Suppressor macrophage treated with lipopolysaccharide for 1 hour (primary cell): ENCODE data around the gene SLC7A9.
"Not testable (repeated sequence)": the region's sequence is repeated elsewhere in the genome, so short reads cannot be mapped to it uniquely, and the experiment has no call there.

Experiments used
- DNase-seq, 3 donors: peaks; one replicate each; pipeline ENCODE4 v3.0.0-alpha.2; 2020 to 2022

The SLC7A9 gene

GRCh38 chr19:32881766-32882165 is 12.2 kb upstream of the SLC7A9 start:
- no peak for DNase-seq

DNA sequence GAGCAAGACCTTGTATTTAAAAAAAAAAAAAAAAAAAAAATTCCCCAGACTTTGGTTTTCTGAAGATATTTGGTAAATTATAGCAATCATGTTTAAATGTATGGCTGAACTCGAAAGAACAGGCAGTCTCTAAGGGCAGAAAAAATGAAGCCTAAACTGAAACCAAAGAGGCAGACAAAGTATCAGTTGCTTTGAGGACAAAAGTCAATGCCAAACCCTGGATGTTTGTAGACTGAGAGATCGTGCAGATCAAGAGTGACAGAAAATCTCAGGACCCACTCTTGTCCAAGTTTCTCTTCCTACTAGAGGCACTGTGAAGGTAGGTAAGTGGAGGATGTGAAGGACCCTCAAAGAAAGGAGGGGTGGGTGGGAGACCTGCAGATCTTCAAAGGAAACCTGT is 11.1 kb upstream of the SLC7A9 start:
- no peak for DNase-seq

GRCh38 chr19:32879741-32880140 is 10.2 kb upstream of the SLC7A9 start:
- no peak for DNase-seq

DNA sequence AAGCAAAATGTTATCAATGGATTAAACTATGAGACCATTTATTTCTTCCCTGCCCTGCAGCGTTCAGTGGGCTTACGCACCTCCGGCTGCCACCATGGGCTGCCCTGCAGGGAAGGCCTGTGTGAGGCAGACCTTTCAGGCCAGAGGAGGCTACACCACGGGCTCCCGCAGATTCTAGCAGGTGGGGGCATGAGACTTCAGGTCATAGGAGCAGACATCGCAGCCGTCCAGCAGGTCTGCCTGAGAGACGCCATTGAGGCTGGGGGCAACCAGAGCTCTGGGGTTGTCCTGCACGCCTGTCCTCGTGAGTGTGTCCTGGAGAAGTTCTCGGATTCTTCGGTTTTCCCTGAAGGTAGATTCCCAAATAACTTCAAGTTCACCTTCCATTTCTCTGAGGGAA is 9.4 kb upstream of the SLC7A9 start:
- no peak for DNase-seq

DNA sequence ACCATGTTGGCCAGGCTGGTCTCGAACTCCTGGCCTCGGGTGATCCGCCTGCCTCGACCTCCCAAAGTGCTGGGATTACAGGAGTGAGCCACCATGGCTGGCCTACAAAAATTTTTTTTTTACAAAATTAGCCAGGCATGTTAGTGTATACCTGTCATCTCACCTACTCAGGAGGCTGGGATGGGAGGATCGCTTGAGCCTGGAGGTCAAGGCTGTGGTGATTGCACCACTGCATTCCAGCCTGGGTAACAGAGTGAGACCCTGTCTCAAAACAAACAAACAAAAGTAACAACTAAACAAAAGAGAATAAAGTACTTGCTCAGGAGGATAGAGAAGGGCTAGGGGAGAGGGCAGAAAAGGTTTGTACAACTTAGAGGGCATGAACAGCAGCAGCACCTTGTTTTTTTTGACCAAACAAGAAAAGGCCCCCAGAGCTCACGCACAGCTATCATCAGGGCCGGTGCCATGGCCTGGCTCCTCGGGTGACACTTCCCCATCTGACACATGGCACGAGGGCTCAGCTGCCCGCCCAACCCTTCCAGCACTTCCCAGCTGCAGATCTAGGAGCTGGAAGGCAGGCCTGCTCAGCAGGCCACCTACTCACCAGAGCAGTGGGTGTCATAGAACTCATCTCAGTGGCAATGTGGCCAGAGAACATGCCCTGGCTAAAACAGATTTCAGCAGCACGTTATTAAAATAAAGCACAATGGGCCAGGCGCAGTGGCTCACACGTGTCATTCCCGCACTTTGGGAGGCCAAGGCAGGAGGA is 8.6 kb upstream of the SLC7A9 start:
- DNase-seq: no peak

GRCh38 chr19:32877323-32877912 is 7.9 kb upstream of the SLC7A9 start:
- no peak for DNase-seq

GRCh38 chr19:32876919-32877285 is 7.3 kb upstream of the SLC7A9 start:
- no peak for DNase-seq

DNA sequence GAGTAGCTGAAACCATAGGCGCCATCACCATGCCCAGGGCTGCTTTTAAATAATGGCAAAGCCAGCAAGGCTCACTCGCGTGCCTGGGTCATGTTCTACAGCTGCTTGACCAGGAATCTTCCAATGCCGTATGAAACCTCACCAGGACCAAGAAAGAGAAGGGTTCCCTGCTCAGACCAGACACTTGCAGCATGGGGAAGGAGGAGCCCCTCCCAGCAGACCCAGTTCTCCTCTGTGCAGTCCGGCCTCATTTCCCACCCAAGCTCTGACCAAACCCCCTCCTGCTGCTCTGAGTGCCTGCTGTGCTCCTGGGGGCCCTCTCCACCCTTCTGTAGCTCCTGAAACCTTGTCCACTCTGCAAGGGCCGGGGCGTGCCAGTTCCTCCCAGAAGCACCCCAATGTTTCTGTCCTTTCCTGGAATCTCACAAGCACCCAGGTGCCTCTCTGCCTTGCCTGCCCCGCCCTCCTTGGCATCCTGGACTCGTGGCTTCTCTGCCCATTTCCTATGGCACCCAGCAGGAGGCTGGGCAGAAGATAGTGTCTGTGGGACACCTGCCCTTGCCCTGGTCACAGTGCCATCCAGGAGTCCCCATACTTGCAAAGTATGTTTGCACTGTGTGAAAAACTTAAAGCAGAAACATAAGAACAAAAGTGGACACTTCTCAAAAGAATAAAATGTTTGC is 6.8 kb upstream of the SLC7A9 start:
- no peak for DNase-seq

GRCh38 chr19:32875428-32875827 is 5.9 kb upstream of the SLC7A9 start:
- DNase-seq: no peak

DNA sequence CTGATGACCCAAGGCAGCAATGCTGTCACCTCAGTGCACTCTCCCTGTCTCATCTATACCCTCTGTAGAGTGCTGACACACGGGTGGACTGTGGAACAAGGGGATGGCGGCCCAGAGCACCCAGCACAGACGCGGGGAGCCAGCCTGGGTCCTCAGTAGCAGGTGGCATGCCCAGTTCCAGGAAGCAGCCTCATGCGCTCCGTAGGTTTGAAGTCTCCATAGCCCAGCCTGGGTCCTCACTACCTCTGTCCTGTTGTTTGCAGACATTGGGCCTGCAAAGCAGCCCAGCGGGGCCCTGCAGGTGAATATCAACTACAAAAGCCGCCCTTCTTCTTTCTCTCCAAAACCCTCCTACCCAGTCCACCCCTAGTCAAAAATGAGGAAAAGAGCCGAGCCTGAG is 5.0 kb upstream of the SLC7A9 start:
- DNase-seq: no peak

DNA sequence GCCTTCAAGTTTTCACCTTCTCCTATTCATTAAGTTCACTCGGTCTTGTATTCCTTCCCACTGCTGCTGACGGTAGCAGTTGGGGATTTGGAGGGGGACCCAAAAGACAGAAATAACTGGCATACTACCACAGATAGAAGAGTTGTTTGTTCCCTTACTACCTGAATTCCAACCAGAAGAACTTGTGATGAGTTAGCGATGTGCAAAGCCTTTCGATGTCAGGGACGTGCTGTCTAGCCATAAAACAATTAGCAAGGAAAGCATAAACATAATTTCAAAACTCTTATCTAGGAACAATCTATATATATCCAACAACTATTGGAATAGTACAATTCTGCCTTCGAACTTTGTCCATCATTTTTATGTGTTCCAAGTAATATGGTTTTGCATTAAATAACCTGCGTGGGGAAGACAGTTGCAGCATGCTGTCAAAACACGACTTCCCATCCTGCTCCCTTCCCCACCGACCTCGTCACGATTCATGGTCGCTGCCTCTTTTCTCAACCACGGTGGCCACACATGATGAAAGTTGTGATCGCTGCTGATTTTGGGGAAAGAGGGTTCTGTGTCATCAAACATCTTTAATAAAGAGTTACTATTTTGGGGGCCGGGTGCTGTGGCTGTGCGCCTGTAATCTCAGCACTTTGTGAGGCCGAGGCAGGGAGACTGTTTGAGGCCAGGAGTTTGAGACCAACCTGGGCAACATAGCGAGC is 3.8 kb upstream of the SLC7A9 start:
- DNase-seq: no peak

- no peak for DNase-seq
Measured at GRCh38 chr19:32872391-32872790, 2.8 kb upstream of the SLC7A9 start.

DNA sequence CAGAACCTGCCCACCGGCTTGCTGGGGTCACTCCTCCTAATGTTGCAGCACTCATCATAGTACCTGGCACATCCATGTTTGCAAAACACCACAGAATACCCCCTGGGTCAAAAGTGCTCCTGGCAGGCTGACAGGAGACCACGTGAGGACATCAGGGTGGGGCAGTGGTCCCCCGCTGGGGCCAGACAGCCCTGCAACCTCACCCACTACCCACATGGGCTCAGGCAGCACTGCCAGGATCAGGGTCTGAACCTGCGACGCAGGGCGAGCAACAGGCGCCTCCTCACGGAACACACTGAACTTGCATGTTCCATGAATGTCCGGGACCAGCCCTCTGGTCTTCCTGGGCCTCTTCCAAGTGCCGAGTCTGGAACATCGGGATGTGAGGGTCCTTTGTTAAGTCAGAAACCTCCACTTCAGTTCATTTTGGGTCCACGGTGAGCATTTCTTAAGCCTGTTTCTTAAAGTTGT is 1.4 kb upstream of the SLC7A9 start:
- DNase-seq: no peak

GRCh38 chr19:32869966-32870573 is 503 bp upstream of the SLC7A9 start:
- no peak for DNase-seq

- DNase-seq: no peak
Measured at GRCh38 chr19:32868206-32868950, 1.2 kb downstream of the SLC7A9 start.

DNA sequence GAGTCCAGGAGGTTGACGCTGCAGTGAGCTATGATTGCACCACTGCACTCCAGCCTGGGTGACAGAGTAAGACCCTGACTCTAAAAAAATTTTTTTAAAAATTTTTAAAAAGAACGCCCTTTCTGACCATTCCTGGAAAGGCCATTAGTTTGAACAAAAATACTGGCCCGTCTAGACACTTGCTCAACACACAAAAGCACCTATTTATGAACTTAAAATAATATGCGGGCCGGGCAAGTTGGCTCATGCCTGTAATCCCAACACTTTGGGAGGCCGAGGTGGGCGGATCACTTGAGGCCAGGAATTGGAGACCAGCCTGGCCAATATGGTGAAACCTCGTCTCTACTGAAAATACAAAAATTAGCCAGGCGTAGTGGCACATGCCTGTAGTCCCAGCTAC is 2.1 kb downstream of the SLC7A9 start:
- not testable (repeated sequence) for DNase-seq

DNA sequence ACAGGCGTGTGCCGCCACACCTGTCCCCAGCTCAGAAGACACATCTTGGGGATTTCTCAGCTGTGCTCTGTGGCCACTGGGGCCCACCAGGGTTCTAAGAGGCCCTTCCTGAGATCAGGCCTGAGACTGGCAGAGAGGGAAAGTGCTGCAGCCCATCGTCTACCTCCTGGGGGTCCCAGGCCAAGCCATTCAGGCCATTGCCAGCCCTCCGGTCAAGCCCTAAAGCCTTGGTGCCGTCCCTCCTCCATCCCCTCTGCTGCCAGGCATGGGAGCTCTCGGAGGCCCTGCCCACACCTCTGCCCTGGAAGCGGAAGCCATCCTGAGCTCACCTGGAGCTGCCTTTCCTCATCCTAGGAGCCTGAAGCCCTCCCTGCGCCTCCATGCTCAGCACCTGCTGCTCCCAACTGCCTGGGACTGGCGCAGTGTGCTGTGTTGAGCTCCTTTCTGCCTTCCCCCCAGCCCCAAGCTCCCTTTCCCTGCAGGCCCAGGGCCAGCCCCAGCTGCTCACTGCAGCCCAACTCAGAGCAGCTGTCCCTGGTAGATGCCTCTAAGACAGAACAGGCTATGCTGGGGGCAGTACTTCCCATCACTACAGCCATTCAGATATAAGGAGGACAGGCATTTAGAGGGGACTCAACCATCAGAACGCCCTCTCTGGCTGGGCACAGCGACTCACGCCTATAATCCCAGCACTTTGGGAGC is 2.9 kb downstream of the SLC7A9 start:
- DNase-seq: no peak

DNA sequence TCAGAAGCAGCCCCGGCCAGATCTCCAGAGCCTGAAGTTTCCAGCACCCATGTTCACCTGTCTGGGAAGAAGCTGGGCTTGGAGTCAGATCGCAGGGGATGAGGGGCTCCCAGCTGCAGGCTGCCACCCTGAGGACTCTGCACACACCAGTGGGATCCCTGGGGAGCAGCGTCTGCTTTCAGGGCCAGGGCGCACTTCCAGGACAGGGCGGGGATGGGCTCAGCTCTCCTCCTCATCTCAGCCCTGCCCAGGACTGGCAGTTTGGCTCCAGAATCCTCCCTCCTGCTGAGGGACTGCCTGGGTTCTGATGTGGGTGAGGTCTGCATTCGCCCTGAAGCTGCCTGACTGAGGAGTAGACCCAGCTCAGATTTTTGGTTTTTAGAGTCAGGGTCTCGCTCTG is 3.5 kb downstream of the SLC7A9 start:
- DNase-seq: no peak

DNA sequence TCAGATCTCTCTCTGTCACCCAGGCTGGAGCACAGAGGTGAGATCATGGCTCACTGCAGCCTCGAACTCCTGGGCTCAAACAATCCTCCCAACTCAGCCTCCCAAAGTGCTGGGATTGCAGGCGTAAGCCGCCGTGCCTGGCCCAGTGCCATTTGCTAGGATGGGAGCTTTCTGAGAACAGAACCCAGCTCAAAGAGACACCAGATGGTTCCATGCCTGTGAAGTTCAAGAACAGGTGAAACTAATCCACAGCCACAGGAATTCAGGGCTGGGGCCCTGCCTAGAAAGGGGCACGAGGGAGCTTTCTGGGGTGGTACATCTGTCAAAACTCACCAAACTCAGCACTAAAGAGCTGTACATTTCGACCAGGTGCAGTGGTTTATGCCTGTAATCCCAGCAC is 4.2 kb downstream of the SLC7A9 start:
- no peak for DNase-seq

DNA sequence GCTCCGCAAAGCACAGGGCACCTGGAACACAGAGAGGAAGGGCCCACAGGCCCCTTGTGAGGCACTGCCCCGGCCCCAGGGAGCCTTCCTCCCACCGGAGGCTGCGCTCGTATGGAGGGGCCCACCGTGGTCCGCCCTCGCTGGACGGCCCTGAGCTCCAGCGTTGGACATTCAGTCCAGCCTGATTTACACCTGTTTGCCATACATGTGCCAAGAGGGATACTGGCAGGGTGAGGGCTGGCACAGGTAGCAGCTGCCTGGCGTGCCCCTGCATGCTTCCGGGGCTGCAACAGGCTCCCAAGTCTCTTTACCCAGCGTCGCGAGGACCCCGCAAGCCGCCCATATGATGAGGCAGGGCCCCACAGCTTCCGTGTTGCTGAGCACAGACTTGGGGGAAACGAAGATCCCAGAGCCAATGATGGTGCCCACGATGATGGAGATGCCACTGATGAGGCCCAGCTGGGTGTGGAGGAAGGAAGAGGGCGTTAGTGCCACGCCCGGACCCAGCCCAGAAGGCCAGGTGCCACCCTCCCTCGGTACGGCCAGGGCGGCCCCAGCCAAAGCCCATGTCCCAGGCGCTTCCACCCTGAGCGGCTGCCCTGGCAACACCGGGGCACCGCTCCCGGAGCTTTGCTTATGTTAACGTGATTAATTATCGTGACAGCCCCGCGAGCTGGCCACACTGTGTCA is 5.1 kb downstream of the SLC7A9 start:
- no peak for DNase-seq

DNA sequence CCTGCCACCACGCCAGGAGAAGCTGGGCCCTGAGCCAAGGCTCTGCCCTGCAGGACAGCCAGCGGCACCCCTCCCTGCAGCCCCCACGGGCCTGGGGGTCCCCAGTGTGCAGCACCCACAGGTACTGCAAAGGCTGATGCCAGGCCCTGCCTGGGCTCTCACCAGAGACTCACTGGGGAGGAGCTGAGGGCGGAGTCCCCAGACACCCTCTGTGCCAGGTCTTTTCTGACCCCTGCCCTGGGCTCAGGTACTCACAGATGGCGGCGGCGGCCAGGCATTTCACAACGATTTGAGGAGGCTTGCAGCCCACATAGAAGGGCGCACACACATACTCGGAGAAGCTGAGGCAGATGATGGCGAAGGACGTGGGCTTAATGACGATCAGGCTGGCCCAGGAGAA is 5.7 kb downstream of the SLC7A9 start:
- DNase-seq: no peak
